Subcutaneous adipose tissue (tissue), 4 donors: ENCODE results near the gene CNOT2. TPM values are rescaled to one million over a fixed set of nuclear protein-coding genes. Genes with fewer than 3 reads are reported as not detected.

Experiments
- CTCF ChIP-seq: fragments of 450-650 bp; IDR thresholded peaks from one replicate; pipeline ENCODE4 v1.5.1; 2016; ENCODE audit warnings: low read depth, mild to moderate bottlenecking, control low read depth, antibody characterized with exemption, moderate library complexity
- total RNA-seq, 4 donors: library from RNA; depleted of rRNA; stranded (reverse); fragments of >200 nt; gene quantifications; one replicate each; pipeline ENCODE4 v1.1.0, GENCODE V29; 2016

Gene CNOT2
- total RNA-seq, 4 donors from 2014 or later: 115 to 211 (median 141) TPM

- TF ChIP-seq CTCF: no peak
Measured at GRCh38 chr12:70398862-70399261, 155.6 kb downstream of the CNOT2 start.

- TF ChIP-seq CTCF: no peak
Measured at GRCh38 chr12:70399311-70399710, 156.1 kb downstream of the CNOT2 start.

GRCh38 chr12:70400124-70400523, 156.9 kb downstream of the CNOT2 start:
- TF ChIP-seq CTCF: no peak

- TF ChIP-seq CTCF: no peak
Measured at GRCh38 chr12:70402597-70402996, 159.4 kb downstream of the CNOT2 start.

- TF ChIP-seq CTCF: no peak
Measured at GRCh38 chr12:70403826-70404225, 160.6 kb downstream of the CNOT2 start.

Other genes with a start within 250 kb of the CNOT2 start
- 1 to 10 TPM in 3 of 4 donors, under 1 TPM in 1; 0.65 to 2.8 (median 1.1) TPM for gene KCNMB4, start 122.9 kb downstream of the CNOT2 start, total RNA-seq